CD4-positive, alpha-beta T cell treated with Interleukin-15 for 1 hour (primary cell): ENCODE measurements around the gene GCNT2.

ENCODE experiments used
- DNase-seq: peaks from one replicate; pipeline ENCODE4 v3.0.0-alpha.2; 2020

The GCNT2 gene

DNA sequence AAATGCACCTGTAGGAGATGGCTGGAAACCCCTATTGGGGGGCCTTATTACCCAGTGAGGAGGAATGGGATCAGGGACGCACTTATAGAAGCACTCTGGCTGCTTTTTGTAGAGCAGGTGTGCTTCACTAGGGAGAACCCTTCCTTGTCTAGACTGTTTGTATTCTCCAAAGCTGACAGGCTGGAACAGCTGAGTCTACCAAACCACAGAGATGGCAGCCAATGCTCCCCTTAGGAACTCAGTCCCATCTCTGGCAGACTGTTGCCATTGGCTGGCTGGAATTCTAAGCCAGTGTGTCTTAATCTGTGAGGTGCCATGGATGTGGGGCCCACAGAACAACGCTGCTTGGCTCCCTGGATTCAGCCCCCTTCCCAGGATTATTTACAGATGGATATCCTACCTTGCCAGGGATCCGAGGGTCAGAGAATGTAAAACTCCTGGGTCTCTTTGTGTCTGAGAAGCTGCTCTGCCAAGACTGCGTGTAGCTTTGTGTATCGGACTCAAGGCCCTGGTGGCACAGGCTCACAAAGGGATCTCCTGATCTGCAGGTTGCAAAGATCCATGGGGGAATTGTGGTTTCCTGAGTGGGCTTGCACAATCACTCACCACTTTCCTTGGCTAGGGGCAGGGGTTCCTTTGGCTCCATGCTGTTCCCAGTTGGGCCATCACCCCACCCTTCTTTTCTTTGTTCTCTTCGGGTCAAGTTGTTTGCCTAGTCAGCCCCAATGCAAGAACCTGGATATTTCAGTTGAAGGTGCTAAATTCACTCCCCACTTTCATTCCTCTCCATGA is 147.2 kb downstream of the GCNT2 start:
- no peak for DNase-seq

DNA sequence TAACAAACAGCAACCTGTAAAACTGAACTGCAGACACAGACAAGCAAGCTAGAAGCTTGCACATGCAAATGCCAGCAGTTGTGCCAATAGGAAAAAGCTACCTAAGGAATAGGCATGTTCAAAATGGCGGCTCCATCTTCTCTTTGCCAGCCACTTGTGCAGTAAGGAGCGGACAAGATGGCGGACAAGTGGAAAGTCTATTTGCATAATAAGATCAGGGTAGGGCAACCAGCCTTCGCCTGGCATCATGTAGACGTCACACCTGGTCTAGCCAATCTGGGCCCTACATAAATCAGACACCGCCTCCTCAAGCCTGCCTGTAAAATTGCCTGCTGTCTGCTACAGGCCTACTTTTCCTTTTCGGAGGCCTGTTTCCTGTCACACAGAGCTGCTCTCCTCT is 155.3 kb downstream of the GCNT2 start:
- DNase-seq: no peak

DNA sequence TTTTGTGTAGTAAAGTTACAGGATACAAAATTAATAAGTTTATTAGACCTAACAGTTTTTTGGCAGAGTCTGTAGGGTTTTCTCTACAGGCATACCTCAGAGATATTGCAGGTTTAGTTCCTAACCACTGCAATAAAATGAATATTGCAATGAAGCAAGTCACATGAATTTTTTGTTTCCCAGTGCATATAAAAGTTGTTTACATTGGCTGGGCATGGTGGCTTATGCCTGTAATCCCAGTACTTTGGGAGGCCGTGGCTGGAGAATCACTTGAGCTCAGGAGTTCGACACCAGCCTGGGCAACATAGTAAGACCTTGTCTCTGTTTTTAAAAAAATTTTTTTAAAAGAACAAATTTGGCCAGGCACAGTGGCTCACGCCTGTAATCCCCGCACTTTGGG is 157.3 kb downstream of the GCNT2 start:
- no peak for DNase-seq
